ENCODE data around the gene BACH2. TPM values are rescaled to one million over a fixed set of nuclear protein-coding genes. Genes with fewer than 3 reads are reported as not detected.

Gene BACH2
- total RNA-seq, 2 experiments from 2014 or later = 60.7 to 66.9 TPM

- Mint-ChIP-seq H3K36me3 (ENCODE audit: low read depth) (peaks cover 46% of the 10 kb centered on the region), H3K4me3 (no peak overlapping the region), H3K9me3 (no peaks in the 10 kb centered on the region), H3K27ac (no peak overlapping the region), H3K4me1 (ENCODE audit: low read depth) (peaks cover 72% of the 10 kb centered on the region), H3K27me3 (no peaks in the 10 kb centered on the region)
- no peak for ATAC-seq
- TF ChIP-seq CTCF (IDR thresholded peaks at IDR 0.05) = no peak
- ChIA-PET POLR2A (interaction anchor here (0.6 to 2.2 kb wide), 4 partner anchors 15 to 51 kb away, joined by 3 to 8 read pairs (median 4); no protein-coding TSS in a partner anchor), CTCF (interaction anchor here (1.0 to 4.4 kb wide), 4 partner anchors 13 to 269 kb away, joined by 3 to 19 read pairs (median 4); no protein-coding TSS in a partner anchor)
- DNase-seq = no peak
- intact Hi-C loops (cut with micrococcal nuclease) = no loop called here
Observed at GRCh38 chr6:90124874-90125510, 171.7 kb downstream of the BACH2 start.

GRCh38 chr6:90123831-90124230 lies 172.8 kb downstream of the BACH2 start:
- peak overlapping the region; percentile 84 for H3K27ac Mint-ChIP-seq
- H3K9me3 Mint-ChIP-seq = no peaks in the 10 kb centered on the region
- H3K4me1 Mint-ChIP-seq (ENCODE audit: low read depth) = peaks cover 77% of the 10 kb centered on the region
- H3K36me3 Mint-ChIP-seq (ENCODE audit: low read depth) = peaks cover 46% of the 10 kb centered on the region
- TF ChIP-seq CTCF (IDR thresholded peaks at IDR 0.05) = no peak
- DNase-seq = peak; percentile 81
- ChIA-PET CTCF (interaction anchor here (1.0 to 4.4 kb wide), 6 partner anchors 12 to 270 kb away, joined by 3 to 19 read pairs (median 4); no protein-coding TSS in a partner anchor), POLR2A (interaction anchor here (1.3 to 2.2 kb wide), 3 partner anchors 12 to 19 kb away, joined by 3 to 8 read pairs (median 4); no protein-coding TSS in a partner anchor)
- peak; percentile 74 for ATAC-seq
- H3K4me3 Mint-ChIP-seq = no peak overlapping the region
- intact Hi-C loops (cut with micrococcal nuclease) = no loop called here
- no peaks in the 10 kb centered on the region for H3K27me3 Mint-ChIP-seq

GRCh38 chr6:90121982-90122381 lies 174.7 kb downstream of the BACH2 start:
- ChIA-PET POLR2A (interaction anchor here (1.0 to 1.6 kb wide), 2 partner anchors 10 to 22 kb away, joined by 3 to 7 read pairs; no protein-coding TSS in a partner anchor), CTCF (interaction anchor here (1.0 to 2.6 kb wide), 4 partner anchors 10 to 182 kb away, joined by 3 to 9 read pairs (median 4); no protein-coding TSS in a partner anchor)
- H3K9me3 Mint-ChIP-seq = no peaks in the 10 kb centered on the region
- DNase-seq (peak; percentile 68), ATAC-seq (peak; percentile 80)
- H3K27me3 Mint-ChIP-seq = no peaks in the 10 kb centered on the region
- peaks cover 82% of the 10 kb centered on the region for H3K4me1 Mint-ChIP-seq (ENCODE audit: low read depth)
- TF ChIP-seq CTCF (IDR thresholded peaks at IDR 0.05) = no peak
- H3K36me3 Mint-ChIP-seq (ENCODE audit: low read depth) = peaks cover 48% of the 10 kb centered on the region
- peak overlapping the region; percentile 91 for H3K27ac Mint-ChIP-seq
- intact Hi-C loops (cut with micrococcal nuclease) = no loop called here
- H3K4me3 Mint-ChIP-seq = peak overlapping the region; percentile 5

GRCh38 chr6:90120327-90120726 lies 176.3 kb downstream of the BACH2 start:
- H3K27ac Mint-ChIP-seq = no peak overlapping the region
- CTCF ChIA-PET = interaction anchor here (0.8 to 2.6 kb wide), 7 partner anchors 9 to 167 kb away, joined by 3 to 9 read pairs (median 5); no protein-coding TSS in a partner anchor
- intact Hi-C loops (cut with micrococcal nuclease) = no loop called here
- H3K4me3 Mint-ChIP-seq = no peak overlapping the region
- peaks cover 52% of the 10 kb centered on the region for H3K36me3 Mint-ChIP-seq (ENCODE audit: low read depth)
- DNase-seq = no peak
- ATAC-seq = no peak
- TF ChIP-seq CTCF (IDR thresholded peaks at IDR 0.05) = no peak
- H3K9me3 Mint-ChIP-seq = peaks cover 5% of the 10 kb centered on the region
- POLR2A ChIA-PET = interaction anchor here (0.6 to 1.9 kb wide), 4 partner anchors 9 to 171 kb away, joined by 3 to 7 read pairs (median 3); no protein-coding TSS in a partner anchor
- peaks cover 69% of the 10 kb centered on the region for H3K4me1 Mint-ChIP-seq (ENCODE audit: low read depth)
- no peaks in the 10 kb centered on the region for H3K27me3 Mint-ChIP-seq

GRCh38 chr6:90119618-90120017 lies 177.0 kb downstream of the BACH2 start:
- Mint-ChIP-seq H3K4me1 (ENCODE audit: low read depth) (peaks cover 66% of the 10 kb centered on the region), H3K36me3 (ENCODE audit: low read depth) (peaks cover 57% of the 10 kb centered on the region), H3K27ac (peak overlapping the region; percentile 14), H3K27me3 (no peaks in the 10 kb centered on the region), H3K9me3 (peaks cover 11% of the 10 kb centered on the region), H3K4me3 (no peak overlapping the region)
- DNase-seq (no peak), ATAC-seq (no peak)
- ChIA-PET POLR2A (interaction anchor here (0.6 to 2.0 kb wide), 6 partner anchors 8 to 171 kb away, joined by 3 to 7 read pairs (median 4); no protein-coding TSS in a partner anchor), CTCF (interaction anchor here (0.8 to 2.6 kb wide), 8 partner anchors 8 to 180 kb away, joined by 3 to 9 read pairs (median 6); no protein-coding TSS in a partner anchor)
- no peak for TF ChIP-seq CTCF (IDR thresholded peaks at IDR 0.05)
- intact Hi-C loops (cut with micrococcal nuclease) = no loop called here
